Subcutaneous adipose tissue (tissue), 4 donors: Measurements from ENCODE around the gene ARFGAP3. TPM values are rescaled to one million over a fixed set of nuclear protein-coding genes. Genes with fewer than 3 reads are reported as not detected.

Experiments
- total RNA-seq, 4 donors: library from RNA; depleted of rRNA; stranded (reverse); fragments of >200 nt; gene quantifications; one replicate each; pipeline ENCODE4 v1.1.0, GENCODE V29; 2016
- TF ChIP-seq, protein P1 (sequence below): fragments of 450-650 bp; IDR thresholded peaks from one replicate; pipeline ENCODE4 v1.5.1; 2016; ENCODE audit warnings: low read depth, mild to moderate bottlenecking, control low read depth, antibody characterized with exemption, moderate library complexity

The ARFGAP3 gene
- total RNA-seq, 4 donors from 2014 or later: 31.8 to 72.1 (median 50.8) TPM

- TF ChIP-seq, protein P1, sequence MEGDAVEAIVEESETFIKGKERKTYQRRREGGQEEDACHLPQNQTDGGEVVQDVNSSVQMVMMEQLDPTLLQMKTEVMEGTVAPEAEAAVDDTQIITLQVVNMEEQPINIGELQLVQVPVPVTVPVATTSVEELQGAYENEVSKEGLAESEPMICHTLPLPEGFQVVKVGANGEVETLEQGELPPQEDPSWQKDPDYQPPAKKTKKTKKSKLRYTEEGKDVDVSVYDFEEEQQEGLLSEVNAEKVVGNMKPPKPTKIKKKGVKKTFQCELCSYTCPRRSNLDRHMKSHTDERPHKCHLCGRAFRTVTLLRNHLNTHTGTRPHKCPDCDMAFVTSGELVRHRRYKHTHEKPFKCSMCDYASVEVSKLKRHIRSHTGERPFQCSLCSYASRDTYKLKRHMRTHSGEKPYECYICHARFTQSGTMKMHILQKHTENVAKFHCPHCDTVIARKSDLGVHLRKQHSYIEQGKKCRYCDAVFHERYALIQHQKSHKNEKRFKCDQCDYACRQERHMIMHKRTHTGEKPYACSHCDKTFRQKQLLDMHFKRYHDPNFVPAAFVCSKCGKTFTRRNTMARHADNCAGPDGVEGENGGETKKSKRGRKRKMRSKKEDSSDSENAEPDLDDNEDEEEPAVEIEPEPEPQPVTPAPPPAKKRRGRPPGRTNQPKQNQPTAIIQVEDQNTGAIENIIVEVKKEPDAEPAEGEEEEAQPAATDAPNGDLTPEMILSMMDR: no peak
Observed at GRCh38 chr22:42805998-42806830, 50.9 kb downstream of the ARFGAP3 start.

GRCh38 chr22:42805016-42805997 lies 51.8 kb downstream of the ARFGAP3 start:
- TF ChIP-seq, protein P1: no peak

- TF ChIP-seq, protein P1: no peak
Observed at GRCh38 chr22:42803389-42803788, 53.7 kb downstream of the ARFGAP3 start.

DNA sequence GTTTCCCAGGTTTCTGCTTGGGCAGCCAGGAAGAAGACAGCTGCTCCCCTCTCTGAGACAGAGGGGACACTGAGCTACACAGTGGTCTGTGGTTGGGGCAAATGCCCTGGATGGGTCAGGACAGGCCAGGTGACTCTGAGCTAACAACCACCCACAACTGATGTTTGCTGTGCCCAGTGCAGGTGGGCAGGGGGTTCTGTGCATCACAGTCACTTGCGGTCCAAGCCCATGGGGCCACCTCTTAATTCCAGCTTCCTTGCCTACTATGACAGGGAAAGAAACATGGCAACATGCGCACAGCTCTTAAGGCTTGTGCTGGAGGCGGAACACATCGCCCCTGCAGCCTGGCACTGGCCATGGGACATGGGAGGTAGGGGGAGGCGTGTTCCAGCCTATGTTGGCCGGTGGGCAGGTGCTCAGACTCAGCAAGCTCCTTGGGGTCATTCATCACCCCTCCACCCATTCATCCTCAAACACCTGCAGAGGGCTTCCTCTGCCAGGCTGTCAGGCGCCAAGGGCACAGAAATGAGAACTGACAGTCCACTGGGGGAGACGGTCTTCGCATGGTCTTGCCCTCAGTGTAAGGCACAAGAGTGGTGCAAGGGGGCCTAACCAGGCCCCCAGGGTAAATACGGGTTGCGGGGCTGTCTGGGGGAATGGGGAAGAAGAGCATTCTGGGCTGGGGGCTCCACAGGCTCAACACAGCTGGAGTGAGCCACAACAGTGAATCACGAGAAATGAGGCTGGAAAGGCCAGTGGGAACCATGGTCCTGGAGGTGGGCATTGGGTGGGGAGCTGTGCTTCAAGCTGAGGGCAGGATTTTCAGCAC lies 55.6 kb downstream of the ARFGAP3 start:
- TF ChIP-seq, protein P1: no peak

GRCh38 chr22:42800451-42801251 lies 56.4 kb downstream of the ARFGAP3 start:
- TF ChIP-seq, protein P1: no peak
